K562 (cell line): Measurements from ENCODE around the gene NPB. TPM values are rescaled to one million over a fixed set of nuclear protein-coding genes. Genes with fewer than 3 reads are reported as not detected.

ENCODE experiments used
- SMAD2 ChIP-seq: fragments of 150-350 bp; IDR thresholded peaks from 2 replicates; pipeline ENCODE4 v1.6.1; 2014; ENCODE audit warnings: low read depth, mild to moderate bottlenecking, low read length
- SNRNP70 ChIP-seq: fragments of 200-400 bp; formaldehyde crosslinking; optimal IDR thresholded peaks from 2 replicates; pipeline ENCODE3; 2017; ENCODE audit warnings: low read depth, low read length
- polyA plus RNA-seq, 8 experiments: library from polyadenylated mRNA; depleted of rRNA in 4 of 8; stranded (reverse) in 5 of 8; unstranded in 3 of 8; fragments of >200 nt; fragmentation: Nextera tagmentation in 2 of 8; fragmentation: Illumina TruSeq in 1 of 8; extraction: Ambion mirVana in 2 of 8; extraction: Trizol in 1 of 8; gene quantifications; 2 replicates each; pipeline versions ENCODE4 v1.2.1 to v1.2.3, GENCODE V29; 2011 to 2014; ENCODE audit warnings: inconsistent platforms in 1 of 8, missing spikeins in 1 of 8
- total RNA-seq, 7 experiments: library from RNA; depleted of rRNA in 6 of 7; stranded (reverse); fragments of >200 nt in 6 of 7; fragmentation: Illumina TruSeq in 2 of 7; extraction: Trizol in 2 of 7; gene quantifications; 2 replicates each; pipeline versions ENCODE4 v1.2.1 to v1.2.3, GENCODE V29; 2011 to 2021; ENCODE audit warnings: low replicate concordance in 1 of 7
- TF ChIP-seq, protein P1 (sequence below), 2 experiments: fragments of 450-650 bp in 1 of 2; sonication (generic) in 1 of 2; formaldehyde crosslinking in 1 of 2; IDR thresholded peaks; 2 replicates each; pipeline versions ENCODE4 v1.7.1 to v1.9.0; 2016 to 2022; ENCODE audit warnings: inconsistent platforms in 1 of 2, mild to moderate bottlenecking in 1 of 2, missing genetic modification reagents in 1 of 2
- TF ChIP-seq, protein P2 (sequence below): fragments of 450-650 bp; IDR thresholded peaks from 2 replicates; pipeline ENCODE4 v1.6.1; 2016; ENCODE audit warnings: low read depth
- TF ChIP-seq, protein P3 (sequence below): sonication (generic); formaldehyde crosslinking; IDR thresholded peaks from 2 replicates; pipeline ENCODE4 v1.8.0; 2023; ENCODE audit warnings: mild to moderate bottlenecking, missing genetic modification reagents
- TF ChIP-seq, protein P4 (sequence below): fragments of 250-450 bp; sonication (Bioruptor Pico); IDR thresholded peaks from 2 replicates; pipeline ENCODE4 v1.8.0; 2022; ENCODE audit warnings: moderate library complexity, mild to moderate bottlenecking, inconsistent platforms

The NPB gene
- total and polyA plus RNA-seq, 9 of the 15 experiments (the other 6 are each of a cell fraction or from before 2014, with no cell fraction given): 0.03 to 0.61 (median 0.14) TPM; not detected in 2

DNA sequence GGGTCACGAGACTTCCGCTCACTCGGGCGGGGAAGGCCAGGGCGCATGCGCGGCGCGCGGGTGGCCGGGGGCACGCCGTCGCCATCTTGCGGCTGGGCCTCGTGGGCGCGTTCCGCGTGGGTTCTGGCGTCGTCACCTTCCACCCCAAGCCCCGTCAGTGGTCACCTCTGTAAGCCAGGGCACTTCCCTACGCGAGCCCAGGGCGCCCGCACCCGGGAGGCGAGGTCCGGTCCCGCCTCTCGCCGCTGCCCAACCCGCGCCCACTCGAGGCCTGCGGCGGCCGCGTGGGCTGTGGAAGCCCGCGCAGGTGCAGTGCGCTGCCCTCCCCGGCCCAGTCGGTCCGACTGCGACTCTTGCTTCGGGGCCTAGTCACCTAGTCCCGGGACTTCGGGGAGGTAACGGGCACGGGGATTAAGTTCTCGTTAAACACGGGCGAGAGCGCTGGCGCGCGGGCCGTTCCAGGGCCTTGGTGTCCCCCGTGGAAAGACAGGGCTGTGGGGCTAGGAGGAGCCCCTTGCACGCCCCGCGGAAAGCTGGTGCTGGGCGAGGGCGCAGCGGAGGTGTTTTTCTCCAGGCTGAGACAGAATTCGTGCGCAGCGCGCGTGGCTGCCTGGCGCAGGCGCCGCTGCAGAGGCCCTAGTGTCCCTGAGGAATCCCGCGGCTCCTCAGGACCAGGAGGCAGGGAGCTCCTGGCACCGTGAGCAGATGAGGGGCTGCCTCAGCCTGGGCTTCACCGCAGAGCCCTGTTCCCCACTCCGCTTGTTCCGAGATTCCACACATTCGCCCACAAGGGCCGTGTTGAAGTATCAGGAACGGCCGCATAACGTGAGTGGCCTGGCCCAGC is 30.4 kb upstream of the NPB start (continued):
- TF ChIP-seq, protein P1, sequence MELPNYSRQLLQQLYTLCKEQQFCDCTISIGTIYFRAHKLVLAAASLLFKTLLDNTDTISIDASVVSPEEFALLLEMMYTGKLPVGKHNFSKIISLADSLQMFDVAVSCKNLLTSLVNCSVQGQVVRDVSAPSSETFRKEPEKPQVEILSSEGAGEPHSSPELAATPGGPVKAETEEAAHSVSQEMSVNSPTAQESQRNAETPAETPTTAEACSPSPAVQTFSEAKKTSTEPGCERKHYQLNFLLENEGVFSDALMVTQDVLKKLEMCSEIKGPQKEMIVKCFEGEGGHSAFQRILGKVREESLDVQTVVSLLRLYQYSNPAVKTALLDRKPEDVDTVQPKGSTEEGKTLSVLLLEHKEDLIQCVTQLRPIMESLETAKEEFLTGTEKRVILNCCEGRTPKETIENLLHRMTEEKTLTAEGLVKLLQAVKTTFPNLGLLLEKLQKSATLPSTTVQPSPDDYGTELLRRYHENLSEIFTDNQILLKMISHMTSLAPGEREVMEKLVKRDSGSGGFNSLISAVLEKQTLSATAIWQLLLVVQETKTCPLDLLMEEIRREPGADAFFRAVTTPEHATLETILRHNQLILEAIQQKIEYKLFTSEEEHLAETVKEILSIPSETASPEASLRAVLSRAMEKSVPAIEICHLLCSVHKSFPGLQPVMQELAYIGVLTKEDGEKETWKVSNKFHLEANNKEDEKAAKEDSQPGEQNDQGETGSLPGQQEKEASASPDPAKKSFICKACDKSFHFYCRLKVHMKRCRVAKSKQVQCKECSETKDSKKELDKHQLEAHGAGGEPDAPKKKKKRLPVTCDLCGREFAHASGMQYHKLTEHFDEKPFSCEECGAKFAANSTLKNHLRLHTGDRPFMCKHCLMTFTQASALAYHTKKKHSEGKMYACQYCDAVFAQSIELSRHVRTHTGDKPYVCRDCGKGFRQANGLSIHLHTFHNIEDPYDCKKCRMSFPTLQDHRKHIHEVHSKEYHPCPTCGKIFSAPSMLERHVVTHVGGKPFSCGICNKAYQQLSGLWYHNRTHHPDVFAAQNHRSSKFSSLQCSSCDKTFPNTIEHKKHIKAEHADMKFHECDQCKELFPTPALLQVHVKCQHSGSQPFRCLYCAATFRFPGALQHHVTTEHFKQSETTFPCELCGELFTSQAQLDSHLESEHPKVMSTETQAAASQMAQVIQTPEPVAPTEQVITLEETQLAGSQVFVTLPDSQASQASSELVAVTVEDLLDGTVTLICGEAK (IDR thresholded peaks at IDR 0.05): peak; percentile 83
- TF ChIP-seq, protein P1 (CRISPR knock-in tag; IDR thresholded peaks at IDR 0.05): no peak; the same call in 1 of the 2 replicates
- TF ChIP-seq SNRNP70: no peak
- TF ChIP-seq SMAD2: no peak
- TF ChIP-seq, protein P2, sequence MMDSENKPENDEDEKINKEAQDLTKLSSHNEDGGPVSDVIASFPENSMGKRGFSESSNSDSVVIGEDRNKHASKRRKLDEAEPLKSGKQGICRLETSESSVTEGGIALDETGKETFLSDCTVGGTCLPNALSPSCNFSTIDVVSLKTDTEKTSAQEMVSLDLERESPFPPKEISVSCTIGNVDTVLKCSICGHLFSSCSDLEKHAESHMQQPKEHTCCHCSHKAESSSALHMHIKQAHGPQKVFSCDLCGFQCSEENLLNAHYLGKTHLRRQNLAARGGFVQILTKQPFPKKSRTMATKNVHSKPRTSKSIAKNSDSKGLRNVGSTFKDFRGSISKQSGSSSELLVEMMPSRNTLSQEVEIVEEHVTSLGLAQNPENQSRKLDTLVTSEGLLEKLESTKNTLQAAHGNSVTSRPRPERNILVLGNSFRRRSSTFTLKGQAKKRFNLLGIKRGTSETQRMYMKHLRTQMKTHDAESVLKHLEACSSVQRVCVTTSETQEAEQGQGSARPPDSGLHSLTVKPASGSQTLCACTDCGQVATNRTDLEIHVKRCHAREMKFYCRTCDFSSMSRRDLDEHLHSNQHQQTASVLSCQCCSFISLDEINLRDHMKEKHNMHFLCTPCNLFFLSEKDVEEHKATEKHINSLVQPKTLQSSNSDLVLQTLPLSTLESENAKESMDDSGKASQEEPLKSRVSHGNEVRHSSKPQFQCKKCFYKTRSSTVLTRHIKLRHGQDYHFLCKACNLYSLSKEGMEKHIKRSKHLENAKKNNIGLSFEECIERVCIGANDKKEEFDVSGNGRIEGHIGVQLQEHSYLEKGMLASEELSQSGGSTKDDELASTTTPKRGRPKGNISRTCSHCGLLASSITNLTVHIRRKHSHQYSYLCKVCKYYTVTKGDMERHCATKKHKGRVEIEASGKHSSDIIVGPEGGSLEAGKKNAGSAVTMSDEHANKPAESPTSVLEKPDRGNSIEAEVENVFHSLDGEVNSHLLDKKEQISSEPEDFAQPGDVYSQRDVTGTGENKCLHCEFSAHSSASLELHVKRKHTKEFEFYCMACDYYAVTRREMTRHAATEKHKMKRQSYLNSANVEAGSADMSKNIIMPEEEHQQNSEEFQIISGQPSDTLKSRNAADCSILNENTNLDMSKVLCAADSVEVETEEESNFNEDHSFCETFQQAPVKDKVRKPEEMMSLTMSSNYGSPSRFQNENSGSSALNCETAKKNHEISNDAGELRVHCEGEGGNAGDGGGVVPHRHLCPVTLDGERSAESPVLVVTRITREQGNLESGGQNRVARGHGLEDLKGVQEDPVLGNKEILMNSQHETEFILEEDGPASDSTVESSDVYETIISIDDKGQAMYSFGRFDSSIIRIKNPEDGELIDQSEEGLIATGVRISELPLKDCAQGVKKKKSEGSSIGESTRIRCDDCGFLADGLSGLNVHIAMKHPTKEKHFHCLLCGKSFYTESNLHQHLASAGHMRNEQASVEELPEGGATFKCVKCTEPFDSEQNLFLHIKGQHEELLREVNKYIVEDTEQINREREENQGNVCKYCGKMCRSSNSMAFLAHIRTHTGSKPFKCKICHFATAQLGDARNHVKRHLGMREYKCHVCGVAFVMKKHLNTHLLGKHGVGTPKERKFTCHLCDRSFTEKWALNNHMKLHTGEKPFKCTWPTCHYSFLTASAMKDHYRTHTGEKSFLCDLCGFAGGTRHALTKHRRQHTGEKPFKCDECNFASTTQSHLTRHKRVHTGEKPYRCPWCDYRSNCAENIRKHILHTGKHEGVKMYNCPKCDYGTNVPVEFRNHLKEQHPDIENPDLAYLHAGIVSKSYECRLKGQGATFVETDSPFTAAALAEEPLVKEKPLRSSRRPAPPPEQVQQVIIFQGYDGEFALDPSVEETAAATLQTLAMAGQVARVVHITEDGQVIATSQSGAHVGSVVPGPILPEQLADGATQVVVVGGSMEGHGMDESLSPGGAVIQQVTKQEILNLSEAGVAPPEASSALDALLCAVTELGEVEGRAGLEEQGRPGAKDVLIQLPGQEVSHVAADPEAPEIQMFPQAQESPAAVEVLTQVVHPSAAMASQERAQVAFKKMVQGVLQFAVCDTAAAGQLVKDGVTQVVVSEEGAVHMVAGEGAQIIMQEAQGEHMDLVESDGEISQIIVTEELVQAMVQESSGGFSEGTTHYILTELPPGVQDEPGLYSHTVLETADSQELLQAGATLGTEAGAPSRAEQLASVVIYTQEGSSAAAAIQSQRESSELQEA: no peak
- TF ChIP-seq, protein P3, sequence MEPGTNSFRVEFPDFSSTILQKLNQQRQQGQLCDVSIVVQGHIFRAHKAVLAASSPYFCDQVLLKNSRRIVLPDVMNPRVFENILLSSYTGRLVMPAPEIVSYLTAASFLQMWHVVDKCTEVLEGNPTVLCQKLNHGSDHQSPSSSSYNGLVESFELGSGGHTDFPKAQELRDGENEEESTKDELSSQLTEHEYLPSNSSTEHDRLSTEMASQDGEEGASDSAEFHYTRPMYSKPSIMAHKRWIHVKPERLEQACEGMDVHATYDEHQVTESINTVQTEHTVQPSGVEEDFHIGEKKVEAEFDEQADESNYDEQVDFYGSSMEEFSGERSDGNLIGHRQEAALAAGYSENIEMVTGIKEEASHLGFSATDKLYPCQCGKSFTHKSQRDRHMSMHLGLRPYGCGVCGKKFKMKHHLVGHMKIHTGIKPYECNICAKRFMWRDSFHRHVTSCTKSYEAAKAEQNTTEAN (CRISPR knock-in tag): no peak; the same call in none of the 2 replicates
- TF ChIP-seq, protein P4, sequence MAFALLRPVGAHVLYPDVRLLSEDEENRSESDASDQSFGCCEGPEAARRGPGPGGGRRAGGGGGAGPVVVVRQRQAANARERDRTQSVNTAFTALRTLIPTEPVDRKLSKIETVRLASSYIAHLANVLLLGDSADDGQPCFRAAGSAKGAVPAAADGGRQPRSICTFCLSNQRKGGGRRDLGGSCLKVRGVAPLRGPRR: no peak
